ENCODE data around the gene CENPL. TPM values are rescaled to one million over a fixed set of nuclear protein-coding genes. Genes with fewer than 3 reads are reported as not detected.
"Not testable (repeated sequence)": the region's sequence is repeated elsewhere in the genome, so short reads cannot be mapped to it uniquely, and the experiment has no call there.

Gene CENPL
- total RNA-seq, 1 donor from 2014 or later = 5.5 TPM

GRCh38 chr1:173832748-173833147 lies 8.1 kb upstream of the CENPL start:
- H3K36me3 ChIP-seq (ENCODE audit: control insufficient read depth, insufficient read depth, low read length) = no peaks in the 10 kb centered on the region
- FAIRE-seq (no peak), DNase-seq (ENCODE audit: low read depth) (no peak)
- no peaks in the 10 kb centered on the region for H3K27me3 ChIP-seq (ENCODE audit: control insufficient read depth, insufficient read depth, low read length)
- TF ChIP-seq CTCF (IDR thresholded peaks at IDR 0.05; ENCODE audit: insufficient read depth, low read length, severe bottlenecking) = no peak
- H3K4me3 ChIP-seq (ENCODE audit: low read depth, low read length) = no peak overlapping the region

GRCh38 chr1:173827611-173828010 lies 2.9 kb upstream of the CENPL start:
- no peak for FAIRE-seq
- Histone ChIP-seq H3K27me3 (ENCODE audit: control insufficient read depth, insufficient read depth, low read length) (no peaks in the 10 kb centered on the region), H3K4me3 (ENCODE audit: low read depth, low read length) (no peak overlapping the region), H3K36me3 (ENCODE audit: control insufficient read depth, insufficient read depth, low read length) (no peaks in the 10 kb centered on the region)
- no peak for TF ChIP-seq CTCF (IDR thresholded peaks at IDR 0.05; ENCODE audit: insufficient read depth, low read length, severe bottlenecking)
- no peak for DNase-seq (ENCODE audit: low read depth)

- FAIRE-seq (no peak), DNase-seq (ENCODE audit: low read depth) (peak; percentile 29)
- Histone ChIP-seq H3K27me3 (ENCODE audit: control insufficient read depth, insufficient read depth, low read length) (no peaks in the 10 kb centered on the region), H3K36me3 (ENCODE audit: control insufficient read depth, insufficient read depth, low read length) (no peaks in the 10 kb centered on the region), H3K4me3 (ENCODE audit: low read depth, low read length) (peak overlapping the region; percentile 67)
- TF ChIP-seq CTCF (IDR thresholded peaks at IDR 0.05; ENCODE audit: insufficient read depth, low read length, severe bottlenecking) = no peak
Observed at GRCh38 chr1:173823781-173824314, 835 bp downstream of the CENPL start.

GRCh38 chr1:173821680-173822079 lies 3.0 kb downstream of the CENPL start:
- no peaks in the 10 kb centered on the region for H3K36me3 ChIP-seq (ENCODE audit: control insufficient read depth, insufficient read depth, low read length)
- no peaks in the 10 kb centered on the region for H3K27me3 ChIP-seq (ENCODE audit: control insufficient read depth, insufficient read depth, low read length)
- no peak for TF ChIP-seq CTCF (IDR thresholded peaks at IDR 0.05; ENCODE audit: insufficient read depth, low read length, severe bottlenecking)
- H3K4me3 ChIP-seq (ENCODE audit: low read depth, low read length) = no peak overlapping the region
- no peak for FAIRE-seq
- no peak for DNase-seq (ENCODE audit: low read depth)

GRCh38 chr1:173818459-173818858 lies 6.2 kb downstream of the CENPL start:
- DNase-seq (ENCODE audit: low read depth) (no peak), FAIRE-seq (no peak)
- no peaks in the 10 kb centered on the region for H3K36me3 ChIP-seq (ENCODE audit: control insufficient read depth, insufficient read depth, low read length)
- TF ChIP-seq CTCF (IDR thresholded peaks at IDR 0.05; ENCODE audit: insufficient read depth, low read length, severe bottlenecking) = no peak
- no peaks in the 10 kb centered on the region for H3K27me3 ChIP-seq (ENCODE audit: control insufficient read depth, insufficient read depth, low read length)
- H3K4me3 ChIP-seq (ENCODE audit: low read depth, low read length) = no peak overlapping the region

- not testable (repeated sequence) for H3K27me3 ChIP-seq (ENCODE audit: control insufficient read depth, insufficient read depth, low read length); H3K36me3 ChIP-seq (ENCODE audit: control insufficient read depth, insufficient read depth, low read length); FAIRE-seq; H3K4me3 ChIP-seq (ENCODE audit: low read depth, low read length); DNase-seq (ENCODE audit: low read depth)
Observed at GRCh38 chr1:173813654-173814053, 11.0 kb downstream of the CENPL start.
